Measurements from ENCODE around the gene SPANXD. TPM values are rescaled to one million over a fixed set of nuclear protein-coding genes. Genes with fewer than 3 reads are reported as not detected.
"Not testable (repeated sequence)": the region's sequence is repeated elsewhere in the genome, so short reads cannot be mapped to it uniquely, and the experiment has no call there.

Gene SPANXD
- not detected in 2 replicates for total RNA-seq
- long read RNA-seq: 0 reads

- not testable (repeated sequence) for H3K27ac Mint-ChIP-seq; DNase-seq (ENCODE audit: low spot score, unreplicated experiment); H3K36me3 Mint-ChIP-seq (ENCODE audit: insufficient read depth); H3K4me3 Mint-ChIP-seq (ENCODE audit: low read depth); H3K27me3 Mint-ChIP-seq; H3K4me1 Mint-ChIP-seq (ENCODE audit: low read depth)
- H3K9me3 Mint-ChIP-seq (ENCODE audit: low read depth): peaks cover 13% of the 10 kb centered on the region
Observed at GRCh38 chrX:141698639-141699038, at the start of gene SPANXD. Gene SPANXD (minus strand): TSS chrX:141698739. CDS start chrX:141698405, 334 bp downstream.

- no peak for DNase-seq (ENCODE audit: low spot score, unreplicated experiment)
- TF ChIP-seq CTCF (IDR thresholded peaks at IDR 0.05; ENCODE audit: unreplicated experiment): no peak
- H3K27ac Mint-ChIP-seq: no peak overlapping the region
- H3K27me3 Mint-ChIP-seq: no peaks in the 10 kb centered on the region
- H3K9me3 Mint-ChIP-seq (ENCODE audit: low read depth): peaks cover 20% of the 10 kb centered on the region
- H3K4me3 Mint-ChIP-seq (ENCODE audit: low read depth): no peak overlapping the region
- no peaks in the 10 kb centered on the region for H3K4me1 Mint-ChIP-seq (ENCODE audit: low read depth)
- no peaks in the 10 kb centered on the region for H3K36me3 Mint-ChIP-seq (ENCODE audit: insufficient read depth)
Observed at GRCh38 chrX:141742666-141743065, 44.1 kb upstream of the SPANXD start.

GRCh38 chrX:141736656-141737055 lies 38.1 kb upstream of the SPANXD start:
- no peaks in the 10 kb centered on the region for H3K4me1 Mint-ChIP-seq (ENCODE audit: low read depth)
- no peak for TF ChIP-seq CTCF (IDR thresholded peaks at IDR 0.05; ENCODE audit: unreplicated experiment)
- no peak overlapping the region for H3K27ac Mint-ChIP-seq
- H3K4me3 Mint-ChIP-seq (ENCODE audit: low read depth): no peak overlapping the region
- DNase-seq (ENCODE audit: low spot score, unreplicated experiment): no peak
- no peaks in the 10 kb centered on the region for H3K36me3 Mint-ChIP-seq (ENCODE audit: insufficient read depth)
- no peaks in the 10 kb centered on the region for H3K27me3 Mint-ChIP-seq
- peaks cover 23% of the 10 kb centered on the region for H3K9me3 Mint-ChIP-seq (ENCODE audit: low read depth)

- Mint-ChIP-seq H3K9me3 (ENCODE audit: low read depth) (peaks cover 16% of the 10 kb centered on the region), H3K4me3 (ENCODE audit: low read depth) (no peak overlapping the region), H3K27me3 (no peaks in the 10 kb centered on the region), H3K36me3 (ENCODE audit: insufficient read depth) (no peaks in the 10 kb centered on the region), H3K27ac (no peak overlapping the region), H3K4me1 (ENCODE audit: low read depth) (no peaks in the 10 kb centered on the region)
- DNase-seq (ENCODE audit: low spot score, unreplicated experiment): no peak
- TF ChIP-seq CTCF (IDR thresholded peaks at IDR 0.05; ENCODE audit: unreplicated experiment): no peak
Observed at GRCh38 chrX:141733371-141733770, 34.8 kb upstream of the SPANXD start.

GRCh38 chrX:141732031-141732430 lies 33.5 kb upstream of the SPANXD start:
- TF ChIP-seq CTCF (IDR thresholded peaks at IDR 0.05; ENCODE audit: unreplicated experiment): no peak
- Mint-ChIP-seq H3K27ac (no peak overlapping the region), H3K27me3 (no peaks in the 10 kb centered on the region), H3K36me3 (ENCODE audit: insufficient read depth) (no peaks in the 10 kb centered on the region), H3K4me1 (ENCODE audit: low read depth) (no peaks in the 10 kb centered on the region), H3K4me3 (ENCODE audit: low read depth) (no peak overlapping the region), H3K9me3 (ENCODE audit: low read depth) (peaks cover 14% of the 10 kb centered on the region)
- no peak for DNase-seq (ENCODE audit: low spot score, unreplicated experiment)

- DNase-seq (ENCODE audit: low spot score, unreplicated experiment): no peak
- no peaks in the 10 kb centered on the region for H3K27me3 Mint-ChIP-seq
- no peak for TF ChIP-seq CTCF (IDR thresholded peaks at IDR 0.05; ENCODE audit: unreplicated experiment)
- H3K4me3 Mint-ChIP-seq (ENCODE audit: low read depth): no peak overlapping the region
- H3K36me3 Mint-ChIP-seq (ENCODE audit: insufficient read depth): no peaks in the 10 kb centered on the region
- H3K27ac Mint-ChIP-seq: no peak overlapping the region
- no peaks in the 10 kb centered on the region for H3K4me1 Mint-ChIP-seq (ENCODE audit: low read depth)
- H3K9me3 Mint-ChIP-seq (ENCODE audit: low read depth): peaks cover 31% of the 10 kb centered on the region
Observed at GRCh38 chrX:141724186-141724585, 25.6 kb upstream of the SPANXD start.

Data from progenitor cell of endocrine pancreas (in vitro differentiated cells).